GM21367 (cell line): Measurements from ENCODE around the gene GJA4.
"Not testable (repeated sequence)": the region's sequence is repeated elsewhere in the genome, so short reads cannot be mapped to it uniquely, and the experiment has no call there.

ENCODE experiments used
- ATAC-seq: cut with Tn5 transposase; IDR thresholded peaks from one replicate; pipeline ENCODE4 v1.9.1; 2021; ENCODE audit not compliant: unreplicated experiment

The GJA4 gene

GRCh38 chr1:34787461-34788420, 5.1 kb upstream of the GJA4 start:
- no peak for ATAC-seq

GRCh38 chr1:34790985-34791384, 1.8 kb upstream of the GJA4 start:
- no peak for ATAC-seq

GRCh38 chr1:34792424-34792823, 375 bp upstream of the GJA4 start:
- no peak for ATAC-seq

- ATAC-seq: no peak
Observed at GRCh38 chr1:34794001-34794789, 1.4 kb downstream of the GJA4 start.

GRCh38 chr1:34794790-34795180, 2.0 kb downstream of the GJA4 start:
- no peak for ATAC-seq

GRCh38 chr1:34795916-34796315, 3.1 kb downstream of the GJA4 start:
- no peak for ATAC-seq

- ATAC-seq: no peak
Observed at GRCh38 chr1:34796990-34797389, 4.2 kb downstream of the GJA4 start.

GRCh38 chr1:34800214-34800613, 7.4 kb downstream of the GJA4 start:
- ATAC-seq: no peak

GRCh38 chr1:34803770-34804169, 11.0 kb downstream of the GJA4 start:
- ATAC-seq: no peak

- no peak for ATAC-seq
Observed at GRCh38 chr1:34806396-34806795, 13.6 kb downstream of the GJA4 start.

- ATAC-seq: no peak
Observed at GRCh38 chr1:34808051-34808810, 15.4 kb downstream of the GJA4 start.

- ATAC-seq: not testable (repeated sequence)
Observed at GRCh38 chr1:34810781-34811180, 18.0 kb downstream of the GJA4 start.

- no peak for ATAC-seq
Observed at GRCh38 chr1:34816332-34816731, 23.5 kb downstream of the GJA4 start.

- no peak for ATAC-seq
Observed at GRCh38 chr1:34816778-34817177, 24.0 kb downstream of the GJA4 start.

- ATAC-seq: not testable (repeated sequence)
Observed at GRCh38 chr1:34818862-34819261, 26.1 kb downstream of the GJA4 start.

GRCh38 chr1:34822202-34822601, 29.4 kb downstream of the GJA4 start:
- ATAC-seq: no peak

GRCh38 chr1:34824817-34825454, 32.1 kb downstream of the GJA4 start:
- no peak for ATAC-seq

GRCh38 chr1:34825455-34826091, 32.8 kb downstream of the GJA4 start:
- no peak for ATAC-seq

GRCh38 chr1:34827341-34827941, 34.6 kb downstream of the GJA4 start:
- no peak for ATAC-seq

GRCh38 chr1:34828611-34829010, 35.8 kb downstream of the GJA4 start:
- no peak for ATAC-seq
